ENCODE measurements around the gene MAPK6. TPM values are rescaled to one million over a fixed set of nuclear protein-coding genes. Genes with fewer than 3 reads are reported as not detected.
A peak's percentile ranks its signal among the peaks of the same experiment; 100 is the strongest.
"Not testable (repeated sequence)": the region's sequence is repeated elsewhere in the genome, so short reads cannot be mapped to it uniquely, and the experiment has no call there.

The MAPK6 gene
- total and polyA plus RNA-seq, 12 donors, result 2.9 to 48.0 (median 17.1) TPM

GRCh38 chr15:52095597-52096262, 76.7 kb downstream of the MAPK6 start:
- intact Hi-C loops (cut with DNase I), result no loop called here
- Histone ChIP-seq H3K4me3 (no peak overlapping the region), H3K27me3 (no peaks in the 10 kb centered on the region), H3K36me3 (replicated peaks in 1 of 2) (no peaks in the 10 kb centered on the region), H3K9me3 (replicated peaks in 1 of 3) (no peaks in the 10 kb centered on the region), H3K27ac (peak overlapping the region in 3 of 5 donors; percentile 27 to 74 (median 58)), H3K4me1 (replicated peaks in 1 of 2) (peaks cover 15 to 44% of the 10 kb centered on the region in 2 donors)
- TF ChIP-seq POLR2A (IDR thresholded peaks at IDR 0.05), result no peak
- no peak for TF ChIP-seq CTCF (IDR thresholded peaks at IDR 0.05)
- WGBS, 4 donors, result 28 to 40% (median 31%) methylated on average over 4 of the region's 4 CpGs
- DNase-seq, result peak in 3 of 7 donors; percentile 39 to 58 (median 56)

GRCh38 chr15:52096536-52096935, 77.5 kb downstream of the MAPK6 start:
- H3K36me3 ChIP-seq (replicated peaks in 1 of 2); H3K4me3 ChIP-seq; intact Hi-C loops (cut with DNase I); H3K9me3 ChIP-seq (replicated peaks in 1 of 3); H3K27me3 ChIP-seq; DNase-seq; H3K27ac ChIP-seq: not testable (repeated sequence)
- 92 to 97% (median 96%) methylated on average over 6 to 9 of the region's 9 CpGs for WGBS, 4 donors
- H3K4me1 ChIP-seq (replicated peaks in 1 of 2), result peaks cover 15 to 48% of the 10 kb centered on the region in 2 donors

GRCh38 chr15:52097180-52097579, 78.2 kb downstream of the MAPK6 start:
- no peak overlapping the region for H3K4me3 ChIP-seq
- TF ChIP-seq POLR2A (IDR thresholded peaks at IDR 0.05), result no peak
- TF ChIP-seq CTCF (IDR thresholded peaks at IDR 0.05), result no peak
- no peaks in the 10 kb centered on the region for H3K36me3 ChIP-seq (replicated peaks in 1 of 2)
- no peaks in the 10 kb centered on the region for H3K9me3 ChIP-seq (replicated peaks in 1 of 3)
- peak overlapping the region in 1 of 5 donors; percentile 4 for H3K27ac ChIP-seq
- no peak for DNase-seq
- intact Hi-C loops (cut with DNase I), result no loop called here
- peaks cover 15 to 51% of the 10 kb centered on the region in 2 donors for H3K4me1 ChIP-seq (replicated peaks in 1 of 2)
- H3K27me3 ChIP-seq, result no peaks in the 10 kb centered on the region

GRCh38 chr15:52098323-52098722, 79.3 kb downstream of the MAPK6 start:
- DNase-seq, result peak in 1 of 7 donors; percentile 48
- intact Hi-C loops (cut with DNase I), result no loop called here
- Histone ChIP-seq H3K27me3 (no peaks in the 10 kb centered on the region), H3K4me3 (no peak overlapping the region), H3K9me3 (replicated peaks in 1 of 3) (no peaks in the 10 kb centered on the region), H3K36me3 (replicated peaks in 1 of 2) (no peaks in the 10 kb centered on the region), H3K27ac (no peak overlapping the region), H3K4me1 (replicated peaks in 1 of 2) (peaks cover 11 to 47% of the 10 kb centered on the region in 2 donors)
- 59 to 70% (median 64%) methylated on average over 2 of the region's 2 CpGs for WGBS, 4 donors
- no peak for TF ChIP-seq CTCF (IDR thresholded peaks at IDR 0.05)
- TF ChIP-seq POLR2A (IDR thresholded peaks at IDR 0.05), result no peak

All from adrenal gland (tissue), 12 donors.